Central memory CD8-positive, alpha-beta T cell (primary cell): Measurements from ENCODE around the gene CPT1B.

Experiments
- ATAC-seq: fragments of 150-1000 bp; cut with Tn5 transposase; replicated peaks from 2 replicates; pipeline ENCODE4 v1.10.0; 2022; ENCODE audit warnings: mild to moderate bottlenecking, moderate FRiP score, moderate number of reproducible peaks; ENCODE audit not compliant: poor library complexity, severe bottlenecking; ENCODE audit errors: extremely low read depth
- DNase-seq, 2 donors: peaks; one replicate each; pipeline ENCODE4 v3.0.0; 2021; ENCODE audit warnings: low spot score in 2 of 2
- H3K27ac Mint-ChIP-seq: one replicate; pipeline ENCODE4 v1.8.0; 2022; ENCODE audit warnings: low read depth, mild to moderate bottlenecking, moderate library complexity, mixed read lengths
- H3K27me3 Mint-ChIP-seq: one replicate; pipeline ENCODE4 v1.8.0; 2022; ENCODE audit warnings: mixed read lengths
- H3K36me3 Mint-ChIP-seq: one replicate; pipeline ENCODE4 v1.8.0; 2022; ENCODE audit warnings: mild to moderate bottlenecking, moderate library complexity, mixed read lengths; ENCODE audit not compliant: insufficient read depth
- H3K4me1 Mint-ChIP-seq: one replicate; pipeline ENCODE4 v1.8.0; 2022; ENCODE audit warnings: mixed read lengths
- H3K4me3 Mint-ChIP-seq: one replicate; pipeline ENCODE4 v1.8.0; 2022; ENCODE audit warnings: mild to moderate bottlenecking, moderate library complexity, mixed read lengths
- H3K9me3 Mint-ChIP-seq: one replicate; pipeline ENCODE4 v1.8.0; 2022; ENCODE audit warnings: mixed read lengths

Gene CPT1B

DNA sequence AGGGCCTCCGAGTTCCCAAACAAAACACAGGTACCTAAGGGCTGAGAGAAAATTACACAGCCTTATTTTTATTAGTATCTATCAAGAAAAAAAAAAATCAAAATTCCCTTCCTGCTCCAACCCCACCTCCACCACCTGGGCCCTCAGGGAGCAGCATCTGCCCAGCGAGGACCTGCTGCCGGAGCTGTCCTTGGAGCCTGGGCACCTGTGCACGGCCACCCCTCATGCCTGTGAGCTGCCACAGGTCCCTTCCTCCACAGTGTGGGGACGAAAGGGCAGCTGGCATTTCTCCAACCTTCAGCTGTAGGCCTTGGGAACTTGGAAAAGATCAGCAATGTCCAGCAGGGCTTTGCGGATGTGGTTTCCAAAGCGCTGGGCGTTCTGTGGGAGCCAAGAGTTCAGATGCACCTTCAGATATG, 9.2 kb downstream of the CPT1B start:
- peaks cover 6% of the 10 kb centered on the region for H3K36me3 Mint-ChIP-seq
- H3K27ac Mint-ChIP-seq = no peak overlapping the region
- no peak for ATAC-seq
- no peaks in the 10 kb centered on the region for H3K27me3 Mint-ChIP-seq
- H3K4me3 Mint-ChIP-seq = no peak overlapping the region
- DNase-seq = no peak
- H3K9me3 Mint-ChIP-seq = no peaks in the 10 kb centered on the region
- H3K4me1 Mint-ChIP-seq = no peaks in the 10 kb centered on the region

DNA sequence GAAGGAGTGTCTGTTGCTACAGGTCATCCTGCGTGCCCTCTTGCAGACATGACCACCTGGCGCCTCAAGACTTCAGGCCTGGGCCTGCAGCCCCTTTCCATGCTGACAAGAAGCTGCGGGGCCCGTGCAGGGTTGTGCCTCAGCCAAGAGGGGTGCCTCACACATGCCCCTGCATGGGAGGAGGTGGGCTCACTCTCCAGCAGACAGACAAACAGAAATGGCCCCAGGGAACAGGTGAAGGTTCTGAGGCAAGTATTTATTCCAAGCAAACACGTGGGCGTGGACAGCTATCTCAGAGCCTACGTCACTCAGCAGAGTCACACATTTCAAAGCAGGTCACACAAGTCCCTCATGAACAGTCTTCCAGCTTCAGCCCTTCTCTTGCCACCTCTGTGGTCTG, 9.6 kb downstream of the CPT1B start:
- peaks cover under 1% of the 10 kb centered on the region for H3K4me1 Mint-ChIP-seq
- no peaks in the 10 kb centered on the region for H3K9me3 Mint-ChIP-seq
- peaks cover 6% of the 10 kb centered on the region for H3K36me3 Mint-ChIP-seq
- ATAC-seq = no peak
- DNase-seq = no peak
- H3K4me3 Mint-ChIP-seq = no peak overlapping the region
- no peaks in the 10 kb centered on the region for H3K27me3 Mint-ChIP-seq
- no peak overlapping the region for H3K27ac Mint-ChIP-seq

DNA sequence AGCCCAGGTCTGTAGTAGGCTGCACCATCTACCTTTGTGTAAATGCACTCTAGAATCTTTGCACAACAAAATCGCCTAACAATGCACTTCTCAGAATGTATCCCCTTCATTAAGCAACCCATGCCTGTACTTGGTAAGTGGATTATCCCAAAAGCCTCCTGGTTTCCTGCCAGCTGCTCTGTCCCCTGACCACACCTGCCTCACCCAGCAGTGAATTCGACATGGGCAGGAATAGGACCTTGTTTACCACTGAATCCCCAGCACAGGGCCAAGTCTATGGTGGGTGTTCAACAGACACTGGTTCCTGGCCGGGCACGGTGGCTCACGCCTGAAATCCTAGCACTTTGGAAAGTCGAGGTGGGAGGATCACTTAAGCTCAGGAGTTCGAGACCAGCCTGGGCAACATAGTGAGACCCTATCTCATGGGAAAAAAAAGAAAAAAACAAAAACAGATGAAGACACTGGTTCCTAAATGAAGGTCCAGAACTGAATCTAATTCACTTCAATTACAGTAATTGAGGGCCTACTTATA, 10.4 kb downstream of the CPT1B start:
- Mint-ChIP-seq H3K4me3 (no peak overlapping the region), H3K36me3 (peaks cover 7% of the 10 kb centered on the region), H3K4me1 (peaks cover 9% of the 10 kb centered on the region), H3K9me3 (no peaks in the 10 kb centered on the region), H3K27ac (no peak overlapping the region), H3K27me3 (no peaks in the 10 kb centered on the region)
- DNase-seq (no peak), ATAC-seq (no peak)

DNA sequence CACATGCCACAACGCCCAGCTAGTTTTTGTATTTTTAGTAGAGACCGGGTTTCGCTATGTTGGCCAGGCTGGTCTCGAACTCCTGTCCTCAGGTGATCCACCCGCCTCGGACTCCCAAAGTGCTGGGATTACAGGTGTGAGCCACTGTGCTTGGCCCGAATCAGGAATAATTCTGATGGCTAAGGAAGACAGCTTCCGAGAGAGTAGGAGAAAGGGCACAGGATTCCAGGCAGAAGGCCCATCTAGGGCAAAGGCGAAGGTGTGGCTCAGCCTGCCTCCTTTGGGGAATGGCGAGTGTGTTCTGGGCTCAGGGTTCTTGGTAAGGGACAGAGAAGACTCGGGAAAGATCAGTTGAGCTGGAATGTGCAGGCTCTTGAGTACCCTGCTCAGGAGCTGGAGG, 13.9 kb downstream of the CPT1B start:
- ATAC-seq = no peak

DNA sequence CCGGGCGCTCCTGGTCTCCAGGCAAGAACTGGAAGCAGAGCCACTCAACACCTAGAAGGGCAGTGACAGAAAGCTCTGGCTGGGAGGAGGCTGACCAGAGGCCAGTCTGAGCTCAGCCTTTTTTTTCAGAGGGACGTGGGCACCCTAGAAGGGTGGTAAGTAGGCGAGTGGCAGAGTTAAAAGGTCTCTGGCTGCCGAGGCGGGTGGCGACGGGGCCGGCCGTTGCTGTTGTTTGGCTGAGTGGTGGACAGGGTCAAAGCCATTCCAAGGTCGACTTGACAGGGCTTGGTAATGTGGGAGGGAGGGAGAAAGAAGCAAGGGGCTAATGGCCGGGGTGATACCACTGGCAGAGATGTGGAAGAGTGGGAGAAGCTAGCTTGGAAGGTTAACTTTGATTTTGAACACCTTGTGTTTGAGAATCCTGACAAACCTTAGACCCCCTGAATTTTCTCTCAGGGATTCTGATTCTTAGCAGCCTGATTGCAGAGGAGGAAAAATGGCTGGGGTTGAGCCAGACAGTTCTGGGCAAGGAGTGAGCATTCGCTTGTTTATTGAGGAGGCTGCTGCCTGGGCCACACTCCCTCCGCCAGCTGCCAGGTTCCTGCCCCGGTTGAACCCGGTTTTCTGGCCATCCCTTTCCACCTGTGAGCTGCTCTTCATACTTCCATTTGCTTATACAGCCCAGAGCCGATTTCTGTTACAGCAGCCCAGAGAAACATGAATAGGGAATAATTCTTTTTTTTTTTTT, 14.6 kb downstream of the CPT1B start:
- H3K27ac Mint-ChIP-seq = peak overlapping the region; percentile 56
- peak overlapping the region; percentile 86 for H3K4me3 Mint-ChIP-seq
- H3K4me1 Mint-ChIP-seq = peaks cover 24% of the 10 kb centered on the region
- no peaks in the 10 kb centered on the region for H3K27me3 Mint-ChIP-seq
- peaks cover 4% of the 10 kb centered on the region for H3K36me3 Mint-ChIP-seq
- ATAC-seq (no peak), DNase-seq (no peak)
- no peaks in the 10 kb centered on the region for H3K9me3 Mint-ChIP-seq

More for the DNA sequence above, 13.9 kb downstream of the CPT1B start:
- peaks cover 4% of the 10 kb centered on the region for H3K36me3 Mint-ChIP-seq
- H3K4me1 Mint-ChIP-seq = peaks cover 24% of the 10 kb centered on the region
- DNase-seq = no peak
- no peak overlapping the region for H3K4me3 Mint-ChIP-seq
- no peak overlapping the region for H3K27ac Mint-ChIP-seq
- H3K9me3 Mint-ChIP-seq = no peaks in the 10 kb centered on the region
- H3K27me3 Mint-ChIP-seq = no peaks in the 10 kb centered on the region

DNA sequence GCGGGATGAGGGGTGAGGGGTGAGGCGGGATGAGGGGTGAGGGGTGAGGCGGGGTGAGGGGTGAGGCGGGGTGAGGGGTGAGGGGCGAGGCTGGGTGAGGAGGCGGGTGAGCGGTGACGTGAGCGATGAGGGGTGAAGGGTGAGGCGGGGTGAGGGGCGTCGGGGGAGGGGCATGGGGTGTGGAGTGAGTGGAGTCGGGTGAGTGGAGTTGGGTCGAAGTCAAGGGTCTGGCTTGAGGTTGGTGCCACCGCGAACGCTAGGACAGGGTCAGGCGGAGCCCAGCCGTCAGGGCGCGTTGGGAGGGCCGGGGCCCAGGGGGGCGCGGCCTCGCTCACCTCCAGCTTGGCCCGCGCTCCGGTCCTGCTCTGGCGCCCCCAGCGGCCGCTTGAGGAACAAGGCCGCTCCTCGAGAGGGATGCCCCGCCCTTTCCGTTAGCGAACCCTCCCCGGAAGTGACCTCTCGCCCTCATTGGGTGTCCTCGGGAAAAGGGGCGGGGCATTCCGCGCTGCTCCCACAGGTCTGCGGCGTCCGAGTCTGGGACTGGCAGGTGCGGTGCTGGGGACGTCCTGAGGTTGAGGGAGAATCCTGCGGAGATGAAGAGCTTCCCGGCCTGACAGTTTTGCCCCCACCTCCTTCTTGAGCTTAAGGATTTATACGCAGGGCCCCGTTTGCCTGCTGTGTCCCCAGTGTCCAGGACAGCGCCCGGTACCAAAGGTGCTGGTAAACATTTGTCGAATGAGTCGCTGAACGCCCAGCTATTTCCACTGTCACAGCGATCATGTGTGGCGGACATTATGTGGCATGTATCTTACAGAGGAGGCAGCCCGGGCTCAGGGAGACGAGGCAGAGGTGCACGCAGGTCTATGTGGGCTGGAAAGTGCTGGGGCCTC, 15.5 kb downstream of the CPT1B start, which contains the start of gene SYCE3:
SYCE3 (minus strand) TSS at position 397 of the 890 bp plus-strand sequence. CDS start 6,514 bp downstream, outside the sequence.
- Mint-ChIP-seq H3K27me3 (no peaks in the 10 kb centered on the region), H3K9me3 (no peaks in the 10 kb centered on the region)
- peak; percentile 90 for ATAC-seq

DNA sequence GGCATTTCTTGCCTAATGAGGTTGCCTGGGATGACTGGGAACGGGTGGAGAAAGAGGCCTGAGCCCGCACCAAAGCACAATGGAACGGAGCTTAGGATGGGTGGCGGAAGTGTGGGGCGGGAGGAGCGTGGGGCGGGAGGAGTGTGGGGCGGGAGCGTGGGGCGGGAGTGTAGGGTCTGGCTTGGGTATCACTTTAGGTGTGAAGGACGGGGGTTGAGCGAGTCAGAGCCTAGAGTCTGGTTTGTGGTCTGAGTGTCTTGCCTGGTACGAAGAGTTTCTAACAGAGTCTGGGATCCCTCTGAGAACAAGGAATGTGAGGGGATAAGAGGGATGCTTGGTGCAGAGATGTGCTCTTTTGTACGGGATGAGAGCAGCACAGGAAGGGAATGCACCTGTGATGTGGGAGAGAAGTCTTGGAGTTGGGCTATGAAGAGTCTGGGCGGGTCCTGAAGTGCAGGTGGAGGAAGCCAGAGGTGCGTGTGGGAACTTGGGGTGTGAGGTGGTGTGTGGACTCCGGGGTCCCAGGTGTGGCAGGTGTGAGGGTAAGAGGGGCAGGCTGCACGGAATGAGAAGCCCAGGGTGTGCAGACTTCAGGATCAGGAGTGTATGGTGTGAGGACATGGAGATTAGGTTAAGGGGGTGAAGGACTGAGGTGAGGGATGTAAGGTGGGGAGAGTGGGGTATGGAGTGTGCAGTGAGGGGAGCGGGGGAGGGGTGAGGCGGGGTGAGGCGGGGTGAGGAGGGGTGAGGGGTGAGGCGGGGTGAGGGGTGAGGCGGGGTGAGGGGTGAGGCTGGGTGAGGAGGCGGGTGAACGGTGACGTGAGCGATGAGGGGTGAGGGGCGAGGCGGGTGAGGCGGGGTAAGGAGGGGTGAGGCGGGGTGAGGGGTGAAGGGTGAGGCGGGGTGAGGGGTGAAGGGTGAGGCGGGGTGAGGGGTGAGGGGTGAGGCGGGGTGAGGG, 16.5 kb downstream of the CPT1B start:
- DNase-seq = no peak
- H3K36me3 Mint-ChIP-seq = peaks cover 3% of the 10 kb centered on the region
- H3K27me3 Mint-ChIP-seq = no peaks in the 10 kb centered on the region
- peaks cover 24% of the 10 kb centered on the region for H3K4me1 Mint-ChIP-seq
- no peaks in the 10 kb centered on the region for H3K9me3 Mint-ChIP-seq
- peak overlapping the region; percentile 68 for H3K4me3 Mint-ChIP-seq
- peak; percentile 45 for ATAC-seq
- H3K27ac Mint-ChIP-seq = peak overlapping the region; percentile 93

More for the DNA sequence above, 15.5 kb downstream of the CPT1B start, which contains the start of gene SYCE3:
- H3K36me3 Mint-ChIP-seq = peaks cover 3% of the 10 kb centered on the region
- peak within 1 kb of the TSS; percentile 86 for H3K4me3 Mint-ChIP-seq
- peak within 1 kb of the TSS; percentile 93 for H3K27ac Mint-ChIP-seq
- peaks cover 24% of the 10 kb centered on the region for H3K4me1 Mint-ChIP-seq
- DNase-seq = peak; percentile 95 to 98

DNA sequence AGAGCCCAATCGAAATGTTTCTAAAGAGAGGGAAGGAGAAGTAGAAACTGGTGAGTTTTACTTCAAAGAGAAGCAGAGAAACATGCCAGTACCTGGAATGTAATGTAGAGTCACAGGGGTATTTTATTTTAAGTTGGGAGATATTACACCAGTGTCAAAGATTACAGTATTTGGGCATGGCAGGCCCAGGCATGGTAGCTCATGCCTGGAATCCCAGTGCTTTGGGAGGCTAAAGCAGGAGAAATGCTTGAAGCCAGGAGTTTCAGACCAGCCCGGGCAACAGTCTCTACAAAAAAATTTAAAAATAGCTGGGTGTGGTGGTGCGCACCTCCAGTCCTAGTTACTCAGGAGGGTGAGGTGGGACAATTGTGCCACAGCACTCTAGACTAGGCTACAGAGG, 18.2 kb downstream of the CPT1B start:
- no peak for ATAC-seq
- Mint-ChIP-seq H3K9me3 (no peaks in the 10 kb centered on the region), H3K4me1 (peaks cover 24% of the 10 kb centered on the region), H3K27me3 (no peaks in the 10 kb centered on the region), H3K4me3 (no peak overlapping the region), H3K36me3 (peaks cover 6% of the 10 kb centered on the region), H3K27ac (no peak overlapping the region)
- no peak for DNase-seq

DNA sequence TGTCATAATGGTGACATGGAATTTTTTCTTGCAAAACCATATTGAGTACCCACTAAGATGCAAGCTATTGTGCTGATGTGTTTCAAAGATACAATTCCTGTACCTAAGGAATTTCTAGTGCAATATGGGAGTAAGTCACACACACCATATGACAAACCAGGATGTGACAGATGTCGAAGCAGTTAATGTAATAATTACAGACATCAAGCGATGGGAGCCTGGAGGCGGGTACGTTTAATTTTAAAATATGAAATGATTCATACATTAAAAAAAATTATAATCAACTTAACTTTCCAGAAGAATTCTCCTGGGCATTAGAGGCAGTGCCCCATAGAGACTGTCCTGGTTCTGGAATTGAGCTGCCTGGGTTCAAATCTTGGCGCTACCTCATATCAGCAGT, 21.5 kb downstream of the CPT1B start:
- Mint-ChIP-seq H3K9me3 (no peaks in the 10 kb centered on the region), H3K4me3 (no peak overlapping the region), H3K27me3 (no peaks in the 10 kb centered on the region), H3K4me1 (peaks cover 10% of the 10 kb centered on the region), H3K27ac (no peak overlapping the region), H3K36me3 (peaks cover 3% of the 10 kb centered on the region)
- no peak for DNase-seq
- ATAC-seq = no peak

DNA sequence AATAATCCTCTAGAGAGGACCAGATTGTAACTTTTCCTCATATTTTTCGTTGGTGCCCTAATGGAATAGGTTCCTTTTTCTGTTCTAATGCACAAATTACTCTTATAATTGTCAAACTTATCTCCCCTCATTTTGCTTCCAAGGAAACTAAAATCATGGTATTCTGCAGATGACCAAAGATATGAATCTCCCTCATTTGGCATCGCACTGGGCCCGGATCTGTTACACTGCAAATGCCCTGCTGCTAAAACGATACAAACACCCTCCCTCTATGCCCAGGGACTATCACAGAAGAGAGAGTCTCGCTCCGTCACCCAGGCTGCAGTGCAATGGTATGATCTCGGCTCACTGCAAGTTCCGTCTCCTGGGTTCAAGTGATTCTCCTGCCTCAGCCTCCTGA, 24.9 kb downstream of the CPT1B start:
- Mint-ChIP-seq H3K4me3 (no peak overlapping the region), H3K27me3 (no peaks in the 10 kb centered on the region), H3K27ac (no peak overlapping the region), H3K4me1 (peaks cover 18% of the 10 kb centered on the region), H3K9me3 (no peaks in the 10 kb centered on the region), H3K36me3 (peaks cover 4% of the 10 kb centered on the region)
- DNase-seq (no peak), ATAC-seq (no peak)

DNA sequence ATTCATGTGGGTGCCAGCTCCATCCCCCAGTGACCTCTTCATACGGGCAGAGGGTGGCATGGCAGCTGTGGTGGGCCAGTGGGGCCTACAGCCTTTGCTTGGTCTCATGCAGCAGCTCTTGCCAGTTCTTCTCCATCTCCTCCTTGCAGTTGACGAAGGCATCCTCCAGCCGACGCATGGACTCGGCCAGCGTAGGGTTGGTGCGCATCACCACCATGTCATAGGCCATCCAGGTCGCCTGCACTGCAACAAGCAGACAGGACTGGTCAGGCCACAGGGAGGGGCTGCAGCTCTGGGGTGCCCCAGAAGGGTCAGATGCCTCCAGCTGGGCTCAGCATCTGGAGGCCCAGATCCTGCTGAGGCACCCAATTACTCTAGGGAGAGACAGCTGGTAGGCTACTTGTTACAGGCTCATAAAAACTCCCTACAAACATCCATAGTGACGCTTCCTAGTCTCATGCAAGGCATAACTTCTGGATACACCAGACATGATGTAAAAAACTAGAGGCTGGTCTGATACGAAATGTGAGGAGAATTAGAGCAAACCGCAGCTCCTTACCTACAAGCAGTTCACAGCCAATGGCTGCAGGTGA, 27.0 kb downstream of the CPT1B start:
- Mint-ChIP-seq H3K36me3 (peaks cover 4% of the 10 kb centered on the region), H3K9me3 (no peaks in the 10 kb centered on the region), H3K4me3 (peak overlapping the region; percentile 46), H3K27me3 (no peaks in the 10 kb centered on the region), H3K27ac (no peak overlapping the region), H3K4me1 (peaks cover 18% of the 10 kb centered on the region)
- ATAC-seq (no peak), DNase-seq (no peak)
